CD4-positive, alpha-beta T cell treated with Interleukin-4 for 1 hour (primary cell): Measurements from ENCODE around the gene ZBTB4.

Source experiments
- DNase-seq, 2 donors: peaks; one replicate each; pipeline ENCODE4 v3.0.0-alpha.2; 2020 to 2022

The ZBTB4 gene

GRCh38 chr17:7468290-7468689, 11.1 kb downstream of the ZBTB4 start:
- no peak for DNase-seq

- no peak for DNase-seq
Observed at GRCh38 chr17:7467498-7467897, 11.9 kb downstream of the ZBTB4 start.

GRCh38 chr17:7466639-7467341, 12.6 kb downstream of the ZBTB4 start:
- DNase-seq, result peak in 1 of 2 donors; percentile 52

GRCh38 chr17:7466318-7466638, 13.2 kb downstream of the ZBTB4 start:
- DNase-seq, result no peak

GRCh38 chr17:7465597-7466275, 13.7 kb downstream of the ZBTB4 start:
- DNase-seq, result no peak

- DNase-seq, result no peak
Observed at GRCh38 chr17:7464081-7464480, 15.3 kb downstream of the ZBTB4 start.

GRCh38 chr17:7463372-7463846, 16.0 kb downstream of the ZBTB4 start:
- DNase-seq, result no peak

- no peak for DNase-seq
Observed at GRCh38 chr17:7462474-7463371, 16.7 kb downstream of the ZBTB4 start.

- no peak for DNase-seq
Observed at GRCh38 chr17:7460850-7461660, 18.4 kb downstream of the ZBTB4 start.

- no peak for DNase-seq
Observed at GRCh38 chr17:7459961-7460545, 19.4 kb downstream of the ZBTB4 start.

- no peak for DNase-seq
Observed at GRCh38 chr17:7448461-7448860, 31.0 kb downstream of the ZBTB4 start.

GRCh38 chr17:7445619-7445968, 33.8 kb downstream of the ZBTB4 start:
- peak in 1 of 2 donors; percentile 40 for DNase-seq

GRCh38 chr17:7444682-7445618, 34.5 kb downstream of the ZBTB4 start, which contains the start of gene CHRNB1:
Gene CHRNB1 (plus strand): TSS chr17:7445061. CDS start chr17:7445128, 67 bp downstream.
- peak in 1 of 2 donors; percentile 50 for DNase-seq

GRCh38 chr17:7443499-7444485, 35.6 kb downstream of the ZBTB4 start:
- no peak for DNase-seq

- no peak for DNase-seq
Observed at GRCh38 chr17:7442142-7442541, 37.3 kb downstream of the ZBTB4 start.

GRCh38 chr17:7441266-7441665, 38.2 kb downstream of the ZBTB4 start:
- no peak for DNase-seq

- DNase-seq, result no peak
Observed at GRCh38 chr17:7440834-7441195, 38.6 kb downstream of the ZBTB4 start.

GRCh38 chr17:7440113-7440833, 39.2 kb downstream of the ZBTB4 start:
- peak in 1 of 2 donors; percentile 27 for DNase-seq

GRCh38 chr17:7439462-7440112, 39.8 kb downstream of the ZBTB4 start, which contains the start of gene FGF11:
Gene FGF11 (plus strand): TSS chr17:7439512. CDS start chr17:7439621, 109 bp downstream.
- DNase-seq, result no peak
